Activated T-cell treated with anti-CD3 and anti-CD28 coated beads for 24 hours (primary cell): ENCODE measurements around the gene TEAD3.
"Not testable (repeated sequence)": the region's sequence is repeated elsewhere in the genome, so short reads cannot be mapped to it uniquely, and the experiment has no call there.

Source experiments
- DNase-seq: peaks from one replicate; pipeline ENCODE4 v3.0.0-alpha.2; 2020; ENCODE audit warnings: low read depth

The TEAD3 gene

DNA sequence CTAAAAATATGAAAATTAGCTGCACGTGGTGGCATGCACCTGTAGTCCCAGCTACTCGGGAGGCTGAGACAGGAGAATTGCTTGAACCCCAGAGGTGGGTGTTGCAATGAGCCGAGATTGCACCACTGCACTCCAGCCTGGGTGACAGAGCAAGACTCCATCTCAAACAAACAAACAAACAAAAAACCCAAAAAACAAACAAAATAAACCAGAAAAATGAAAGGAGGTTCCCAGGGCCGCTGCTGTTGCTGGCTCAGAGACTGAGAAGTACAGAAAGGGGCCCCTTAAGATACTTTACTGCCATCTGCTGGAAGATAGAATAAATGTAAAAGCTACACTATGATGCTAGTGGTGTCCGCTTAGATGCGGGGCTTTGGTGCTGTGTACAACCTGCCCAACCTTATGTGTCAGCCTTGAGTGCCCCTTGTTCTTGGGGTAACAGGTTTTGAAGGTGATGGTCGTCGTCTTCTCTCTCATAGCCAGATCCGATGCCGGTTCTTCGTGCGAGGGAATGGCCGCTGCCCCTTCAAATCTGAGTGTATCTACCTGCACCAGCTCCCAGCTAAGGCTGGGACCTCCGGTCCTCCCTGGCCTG lies 47.5 kb downstream of the TEAD3 start:
- DNase-seq = peak; percentile 17

DNA sequence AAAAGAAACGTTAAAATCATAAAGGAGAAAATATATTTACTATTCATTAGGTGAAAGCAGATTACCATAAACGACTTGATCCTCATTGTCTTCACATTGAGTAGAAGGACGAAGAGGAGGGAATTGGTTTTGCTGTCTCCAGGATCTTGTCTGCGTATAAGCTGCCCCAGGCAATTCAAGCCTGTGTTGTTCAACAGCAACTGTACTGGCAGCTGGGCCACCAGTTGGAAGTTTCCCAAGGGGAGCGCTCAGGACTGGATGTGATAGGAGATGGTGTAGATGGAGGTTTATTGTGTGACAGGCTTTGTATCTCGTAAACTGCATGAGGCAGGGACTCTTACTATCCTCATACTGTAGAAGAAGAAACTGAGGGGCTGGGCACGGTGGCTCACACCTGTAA lies 48.7 kb downstream of the TEAD3 start:
- no peak for DNase-seq

- DNase-seq = no peak
These were observed 51.2 kb downstream of the TEAD3 start for GRCh38 chr6:35445691-35446090.

DNA sequence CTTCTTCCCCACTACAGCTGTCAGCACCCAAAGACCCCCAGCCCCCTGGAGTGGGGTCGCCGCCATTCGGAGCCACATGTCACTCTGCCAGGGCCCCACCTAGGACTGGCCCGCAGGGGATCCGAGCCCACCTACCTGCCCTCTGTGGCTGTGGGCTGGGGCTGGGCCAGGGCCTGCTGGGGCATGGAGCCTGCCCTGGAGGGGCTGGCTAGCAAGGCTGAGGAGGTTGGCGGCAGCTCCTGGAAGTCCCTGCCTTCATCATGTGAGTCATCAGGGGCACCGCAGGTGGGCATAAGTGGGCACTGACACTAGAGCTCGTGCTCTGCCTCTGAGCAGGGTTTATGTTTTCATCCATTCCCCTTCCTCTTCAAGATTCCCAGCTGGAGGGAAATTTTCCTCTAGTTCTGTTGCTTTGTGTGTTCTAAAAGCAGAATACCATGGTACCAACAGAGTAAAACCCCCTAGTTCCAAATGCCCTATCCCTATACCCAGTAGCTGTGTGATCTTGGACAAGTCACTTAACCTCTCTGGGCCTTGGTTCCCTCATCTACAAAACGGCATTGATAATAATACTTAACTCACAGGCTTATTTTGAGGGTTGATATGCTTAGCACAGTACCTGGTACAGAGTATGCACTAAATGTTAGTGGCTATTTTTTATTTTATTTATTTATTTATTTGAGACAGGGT lies 53.4 kb downstream of the TEAD3 start:
- DNase-seq = no peak

DNA sequence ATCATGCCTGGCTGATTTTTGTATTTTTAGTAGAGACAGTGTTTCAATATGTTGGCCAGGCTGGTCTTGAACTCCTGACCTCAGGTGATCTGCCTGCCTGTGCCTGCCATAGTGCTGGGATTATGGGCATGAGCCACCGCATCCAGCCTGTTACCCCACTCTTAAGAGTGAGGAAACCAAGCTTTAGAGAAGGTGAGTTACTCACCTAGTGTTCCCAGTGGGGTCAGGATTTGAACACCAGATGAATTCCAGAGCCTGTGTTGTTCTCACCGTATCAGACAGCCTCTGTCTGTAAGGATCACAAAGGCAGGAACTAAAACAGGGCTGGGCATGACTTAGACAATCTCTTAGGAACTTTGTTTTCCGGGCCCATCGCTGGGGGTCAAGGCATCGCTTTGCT lies 54.2 kb downstream of the TEAD3 start:
- DNase-seq = no peak

DNA sequence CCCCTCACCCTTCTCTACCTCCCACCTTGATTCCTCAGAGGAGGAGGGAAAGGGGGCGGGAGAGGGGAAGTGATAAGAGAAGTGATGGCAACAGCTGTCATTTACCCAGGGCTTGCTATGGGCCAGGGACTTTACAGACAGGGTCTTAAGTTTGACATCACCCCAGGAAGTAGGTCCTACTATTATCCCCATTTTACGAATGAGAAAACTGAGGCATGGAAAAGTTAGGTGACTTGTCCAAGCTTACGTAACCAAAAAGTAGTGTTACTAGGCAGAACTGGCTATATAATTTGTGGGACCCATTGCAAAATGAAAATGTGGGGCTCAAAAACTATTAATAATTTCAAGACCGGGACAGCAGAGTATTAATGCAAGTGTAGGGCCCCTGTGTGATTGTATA lies 55.2 kb downstream of the TEAD3 start:
- DNase-seq = no peak

- DNase-seq = no peak
These were observed 55.7 kb downstream of the TEAD3 start for GRCh38 chr6:35441205-35441604.

- DNase-seq = no peak
These were observed 57.6 kb downstream of the TEAD3 start for GRCh38 chr6:35439308-35439707.

DNA sequence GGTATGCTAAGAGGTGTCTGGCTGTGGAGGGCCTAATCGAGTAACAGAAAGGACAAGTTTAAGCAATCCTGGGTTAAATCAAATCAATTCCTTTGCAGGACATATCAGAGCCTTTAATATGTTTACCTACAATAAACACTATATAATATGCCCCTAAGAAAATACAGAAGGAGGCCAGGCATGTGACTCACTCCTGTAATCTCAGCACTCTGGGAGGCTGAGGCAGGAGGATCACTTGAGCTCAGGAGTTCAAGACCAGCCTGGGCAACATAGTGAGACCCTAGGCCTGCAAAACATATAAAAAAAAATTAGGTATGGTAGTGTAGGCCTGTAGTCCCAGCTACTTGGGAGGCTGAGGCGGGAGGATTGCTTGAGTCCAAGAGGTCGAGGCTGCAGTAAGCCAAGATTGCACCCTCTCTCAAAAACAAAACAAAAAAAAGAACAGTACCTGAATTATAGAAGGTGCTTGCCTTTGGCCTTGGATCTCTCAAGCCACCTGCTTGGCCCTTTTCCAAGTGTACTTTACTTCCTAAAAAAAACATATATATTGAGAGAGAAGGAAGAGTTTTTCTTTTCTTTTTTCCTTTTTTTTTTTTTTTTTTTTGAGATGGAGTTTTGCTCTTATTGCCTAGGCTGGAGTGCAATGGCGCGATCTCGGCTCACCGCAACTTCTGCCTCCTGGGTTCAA lies 58.4 kb downstream of the TEAD3 start:
- not testable (repeated sequence) for DNase-seq

DNA sequence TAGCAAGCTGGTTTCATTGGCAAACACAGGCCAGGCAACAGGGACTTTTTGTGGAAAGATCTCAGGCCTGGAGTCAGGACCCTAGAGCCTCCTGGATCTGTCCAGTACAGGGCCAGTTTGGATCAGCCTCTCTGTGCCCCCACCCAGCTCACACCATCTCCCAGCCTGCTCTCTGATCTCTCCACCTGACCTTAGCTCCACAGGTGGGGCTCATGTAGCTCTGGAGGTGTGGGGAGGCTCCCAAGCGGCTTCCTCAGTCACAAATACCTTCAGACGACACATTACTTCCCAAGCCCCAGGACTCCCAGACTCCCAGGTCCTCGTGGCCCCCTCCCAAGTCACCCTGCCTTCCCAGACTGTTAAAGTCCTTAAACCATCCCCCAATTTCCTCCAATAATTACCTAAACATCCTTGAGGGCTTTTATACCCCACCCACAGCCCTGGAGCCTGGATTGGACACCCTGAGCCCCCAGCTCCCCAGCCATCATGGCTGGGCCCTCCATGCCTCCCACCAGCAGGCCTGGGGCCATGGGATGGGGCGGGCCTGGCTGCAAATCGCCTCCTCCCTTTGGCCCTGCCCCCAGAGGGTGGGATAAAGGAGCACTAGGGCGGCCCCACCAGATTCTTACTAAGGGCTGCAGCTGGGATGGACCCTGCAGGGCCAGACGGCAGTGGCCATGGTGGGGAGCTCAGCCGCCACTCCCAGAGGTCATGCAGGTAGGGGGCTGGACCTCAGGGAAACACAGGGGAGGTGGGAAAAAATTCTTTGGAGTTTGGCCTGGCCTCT lies 60.6 kb downstream of the TEAD3 start:
- DNase-seq = no peak

GRCh38 chr6:35435074-35435837 lies 61.6 kb downstream of the TEAD3 start:
- DNase-seq = no peak

GRCh38 chr6:35432702-35433101 lies 64.2 kb downstream of the TEAD3 start:
- DNase-seq = not testable (repeated sequence)

- DNase-seq = no peak
These were observed 64.6 kb downstream of the TEAD3 start for GRCh38 chr6:35432291-35432690.

DNA sequence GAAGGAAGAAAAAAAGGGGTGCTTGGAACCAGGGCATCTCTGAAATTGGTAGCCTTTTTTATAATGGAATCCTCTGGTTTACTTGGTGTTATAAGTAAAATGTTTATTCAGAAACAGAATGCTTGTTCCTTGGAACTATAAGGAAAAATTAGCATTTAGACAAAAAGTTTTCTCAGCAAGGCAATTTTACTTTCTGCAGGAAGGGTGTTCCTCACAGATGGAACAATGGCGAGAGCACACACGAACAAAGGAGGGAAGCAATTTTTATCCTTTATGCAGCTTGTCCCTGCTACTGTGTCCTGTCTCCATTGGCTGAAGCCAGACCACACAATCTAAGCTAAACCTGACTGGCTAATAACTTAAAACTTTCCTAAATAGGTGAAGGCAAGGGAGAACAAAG lies 67.4 kb downstream of the TEAD3 start:
- DNase-seq = no peak

DNA sequence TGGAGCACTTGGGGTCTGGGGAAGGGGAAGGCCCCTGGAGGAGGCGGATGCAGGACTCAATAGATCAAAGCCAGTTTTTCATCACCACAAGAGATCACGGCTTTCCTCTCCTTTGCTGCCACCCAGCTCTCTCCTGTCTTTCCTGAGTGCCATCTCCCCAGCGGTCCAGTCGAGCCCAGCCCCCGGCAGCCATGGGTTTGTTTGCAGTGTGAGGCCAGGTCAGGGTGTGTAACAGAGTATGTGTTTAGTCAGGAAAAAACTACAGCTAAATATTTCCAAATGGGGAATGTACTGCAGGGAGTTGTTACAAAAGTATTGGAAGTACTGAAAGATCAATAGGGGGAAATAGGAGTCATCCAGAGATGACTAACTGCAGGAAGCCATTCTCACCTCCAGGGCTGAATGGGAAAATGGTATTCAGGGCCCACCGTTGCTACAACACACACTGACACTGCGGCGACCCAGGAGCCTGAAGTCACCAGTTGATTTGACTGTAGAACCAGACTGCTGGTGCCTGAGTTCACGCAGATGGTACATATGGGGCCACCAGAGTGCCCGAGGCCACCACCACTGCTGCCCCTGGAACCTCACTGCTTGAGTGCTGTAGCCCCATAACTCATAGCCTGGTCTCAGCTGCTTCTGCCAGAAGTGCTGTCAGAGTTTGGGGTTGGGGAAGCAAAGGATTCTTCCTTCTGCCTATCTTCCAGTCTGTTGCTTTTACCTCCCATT lies 68.3 kb downstream of the TEAD3 start:
- DNase-seq = no peak

- DNase-seq = no peak
These were observed 69.0 kb downstream of the TEAD3 start for GRCh38 chr6:35427851-35428321.

- no peak for DNase-seq
These were observed 69.4 kb downstream of the TEAD3 start for GRCh38 chr6:35427435-35427834.

GRCh38 chr6:35426074-35426473 lies 70.8 kb downstream of the TEAD3 start:
- no peak for DNase-seq

DNA sequence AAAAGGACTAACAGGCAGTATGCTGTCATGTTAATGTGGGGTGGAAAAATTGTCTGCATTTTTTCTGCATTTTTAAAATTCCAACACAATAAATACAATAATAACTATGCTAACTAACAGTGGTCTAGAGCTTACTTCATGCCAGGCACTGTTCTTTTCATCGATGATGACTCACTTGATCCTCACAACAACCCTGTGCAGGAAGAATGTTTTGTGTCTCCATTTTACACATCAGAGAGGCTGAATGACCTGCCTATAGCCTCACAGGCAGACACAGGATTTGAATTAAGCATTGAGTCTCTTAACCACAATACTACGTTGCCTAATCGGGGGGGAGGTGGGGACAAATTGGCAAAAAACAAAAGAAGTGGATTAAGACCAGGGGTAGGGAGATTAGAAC lies 71.6 kb downstream of the TEAD3 start:
- DNase-seq = no peak
